BE2C (cell line): ENCODE measurements around the gene FBXL12.
A peak's percentile ranks its signal among the peaks of the same experiment; 100 is the strongest.
"Not testable (repeated sequence)": the region's sequence is repeated elsewhere in the genome, so short reads cannot be mapped to it uniquely, and the experiment has no call there.

ENCODE experiments used
- DNase-seq: peaks from one replicate; pipeline ENCODE4 v3.0.0-alpha.2; 2020
- H3K27me3 ChIP-seq: fragments of 250-450 bp; sonication (Bioruptor Pico); 2 replicates; pipeline ENCODE4 v1.5.1; 2020; ENCODE audit warnings: mild to moderate bottlenecking
- H3K36me3 ChIP-seq: fragments of 250-450 bp; sonication (Bioruptor Pico); 2 replicates; pipeline ENCODE4 v1.5.1; 2020; ENCODE audit warnings: mild to moderate bottlenecking
- H3K4me1 ChIP-seq: fragments of 250-450 bp; sonication (Bioruptor Pico); 2 replicates; pipeline ENCODE4 v1.5.1; 2020
- H3K4me3 ChIP-seq: 2 replicates; pipeline ENCODE4 v1.5.1; 2011; ENCODE audit warnings: low read depth, low read length
- H3K9me3 ChIP-seq: fragments of 250-450 bp; sonication (Bioruptor Pico); 2 replicates; pipeline ENCODE4 v1.5.1; 2020
- TF ChIP-seq, protein P1 (sequence below): IDR thresholded peaks from 2 replicates; pipeline ENCODE4 v1.5.1; 2012; ENCODE audit warnings: mild to moderate bottlenecking, low read depth, low read length

The FBXL12 gene

DNA sequence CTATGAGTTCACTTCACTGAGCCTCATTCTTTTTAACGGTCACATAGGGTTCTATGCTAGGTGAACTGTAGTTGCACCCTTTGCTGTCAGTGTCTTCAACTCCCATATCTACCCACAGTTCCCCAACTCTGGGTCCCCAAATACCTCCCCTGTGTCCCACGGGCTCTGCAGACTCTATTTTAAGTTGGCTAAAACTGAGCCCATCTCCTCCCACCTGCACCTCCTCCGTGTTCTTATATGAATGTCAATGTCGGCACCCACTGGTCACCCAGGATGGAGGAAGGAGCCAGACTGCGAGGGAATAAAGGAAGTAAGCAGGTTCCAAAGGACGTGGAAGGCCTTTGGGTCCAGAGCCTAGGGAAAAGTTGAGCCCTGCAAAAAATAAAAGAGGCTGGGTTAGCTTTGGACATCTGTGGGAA is 15.4 kb upstream of the FBXL12 start:
- Histone ChIP-seq H3K4me3 (peak overlapping the region; percentile 66), H3K27me3 (no peaks in the 10 kb centered on the region), H3K36me3 (peaks cover 15% of the 10 kb centered on the region), H3K9me3 (no peaks in the 10 kb centered on the region), H3K4me1 (no peaks in the 10 kb centered on the region)
- TF ChIP-seq, protein P1, sequence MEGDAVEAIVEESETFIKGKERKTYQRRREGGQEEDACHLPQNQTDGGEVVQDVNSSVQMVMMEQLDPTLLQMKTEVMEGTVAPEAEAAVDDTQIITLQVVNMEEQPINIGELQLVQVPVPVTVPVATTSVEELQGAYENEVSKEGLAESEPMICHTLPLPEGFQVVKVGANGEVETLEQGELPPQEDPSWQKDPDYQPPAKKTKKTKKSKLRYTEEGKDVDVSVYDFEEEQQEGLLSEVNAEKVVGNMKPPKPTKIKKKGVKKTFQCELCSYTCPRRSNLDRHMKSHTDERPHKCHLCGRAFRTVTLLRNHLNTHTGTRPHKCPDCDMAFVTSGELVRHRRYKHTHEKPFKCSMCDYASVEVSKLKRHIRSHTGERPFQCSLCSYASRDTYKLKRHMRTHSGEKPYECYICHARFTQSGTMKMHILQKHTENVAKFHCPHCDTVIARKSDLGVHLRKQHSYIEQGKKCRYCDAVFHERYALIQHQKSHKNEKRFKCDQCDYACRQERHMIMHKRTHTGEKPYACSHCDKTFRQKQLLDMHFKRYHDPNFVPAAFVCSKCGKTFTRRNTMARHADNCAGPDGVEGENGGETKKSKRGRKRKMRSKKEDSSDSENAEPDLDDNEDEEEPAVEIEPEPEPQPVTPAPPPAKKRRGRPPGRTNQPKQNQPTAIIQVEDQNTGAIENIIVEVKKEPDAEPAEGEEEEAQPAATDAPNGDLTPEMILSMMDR, result no peak
- no peak for DNase-seq

DNA sequence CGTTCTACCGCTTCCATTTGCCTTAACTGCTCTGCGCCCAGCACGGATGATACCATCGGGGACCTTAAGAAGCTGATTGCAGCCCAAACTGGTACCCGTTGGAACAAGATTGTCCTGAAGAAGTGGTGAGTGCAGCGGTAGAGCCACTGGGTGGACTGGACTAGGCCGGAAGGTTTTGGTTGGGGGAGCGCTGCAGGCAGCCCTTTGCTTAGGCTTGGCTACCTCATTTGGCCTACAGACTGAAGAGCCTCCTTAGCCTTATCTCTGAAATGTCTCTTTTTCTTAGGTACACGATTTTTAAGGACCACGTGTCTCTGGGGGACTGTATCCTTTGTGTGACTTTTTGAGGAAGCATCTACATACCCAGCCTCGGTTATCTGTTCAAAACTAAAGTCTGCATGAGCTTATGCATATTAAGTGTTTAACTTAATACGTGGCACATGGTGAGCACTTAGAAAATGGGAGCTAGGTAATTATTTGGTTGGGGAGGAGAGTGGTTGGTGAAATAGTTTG is 9.7 kb upstream of the FBXL12 start:
- no peaks in the 10 kb centered on the region for H3K27me3 ChIP-seq
- peaks cover 5% of the 10 kb centered on the region; the same call in 1 of the 2 replicates for H3K36me3 ChIP-seq
- peak overlapping the region; percentile 94 for H3K4me3 ChIP-seq
- no peak for DNase-seq
- no peaks in the 10 kb centered on the region for H3K4me1 ChIP-seq
- H3K9me3 ChIP-seq, result no peaks in the 10 kb centered on the region
- TF ChIP-seq, protein P1, result no peak

DNA sequence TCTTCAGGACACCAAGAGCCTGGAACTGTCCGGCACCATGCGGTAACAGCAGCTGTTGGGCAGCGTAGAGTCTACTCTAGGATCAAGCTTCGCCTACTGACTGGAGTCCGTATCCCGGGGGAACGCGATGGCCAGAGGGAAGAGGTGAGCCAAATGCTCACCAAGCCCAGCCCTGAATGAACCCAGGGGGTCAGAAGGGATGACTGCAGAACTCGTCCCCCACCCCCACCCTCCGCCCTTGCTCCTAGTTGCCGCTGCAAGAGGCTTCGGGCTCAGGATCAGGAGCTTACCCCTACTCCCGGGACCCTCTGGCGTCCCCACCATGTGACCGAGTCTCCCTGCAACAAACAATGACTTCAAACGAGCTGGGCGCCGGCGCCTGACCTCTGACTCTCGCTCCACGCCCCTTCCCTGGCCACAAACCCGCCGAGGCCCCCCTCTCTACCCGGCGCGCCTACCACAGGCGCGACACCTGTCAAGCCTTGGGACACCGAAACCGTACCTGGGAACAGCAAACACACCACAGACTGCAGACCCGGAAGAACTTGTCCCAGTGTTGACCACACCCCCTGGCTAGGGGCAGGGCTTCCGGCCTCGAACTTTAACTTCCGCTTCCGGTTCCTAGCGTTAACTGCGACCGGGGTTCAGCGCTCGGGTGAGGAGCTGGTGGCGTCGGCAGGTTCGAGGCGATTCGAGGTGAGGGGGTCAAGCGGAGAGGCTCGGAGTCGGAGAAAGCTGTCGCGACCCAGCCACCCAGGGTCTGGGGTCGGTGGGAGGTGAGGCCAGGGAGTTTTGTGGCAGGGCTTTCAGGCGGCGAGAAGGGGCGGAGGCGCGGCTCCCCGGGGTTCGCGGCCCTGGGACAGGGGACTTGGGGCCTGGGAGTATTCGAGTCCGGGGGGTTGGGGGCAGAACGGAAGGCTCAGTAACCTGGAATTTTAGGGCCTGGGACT is 8.7 kb upstream of the FBXL12 start, which contains the start of gene UBL5:
TSS of gene UBL5 (plus strand) at position 630 of the 950 bp plus-strand sequence. CDS start 420 bp downstream, outside the sequence.
- TF ChIP-seq, protein P1, result no peak
- H3K4me3 ChIP-seq, result peak within 1 kb of the TSS; percentile 94
- peak; percentile 89 for DNase-seq
- H3K36me3 ChIP-seq, result peaks cover 5% of the 10 kb centered on the region; the same call in 1 of the 2 replicates
- no peaks in the 10 kb centered on the region for H3K27me3 ChIP-seq
- no peaks in the 10 kb centered on the region for H3K9me3 ChIP-seq
- no peaks in the 10 kb centered on the region for H3K4me1 ChIP-seq

DNA sequence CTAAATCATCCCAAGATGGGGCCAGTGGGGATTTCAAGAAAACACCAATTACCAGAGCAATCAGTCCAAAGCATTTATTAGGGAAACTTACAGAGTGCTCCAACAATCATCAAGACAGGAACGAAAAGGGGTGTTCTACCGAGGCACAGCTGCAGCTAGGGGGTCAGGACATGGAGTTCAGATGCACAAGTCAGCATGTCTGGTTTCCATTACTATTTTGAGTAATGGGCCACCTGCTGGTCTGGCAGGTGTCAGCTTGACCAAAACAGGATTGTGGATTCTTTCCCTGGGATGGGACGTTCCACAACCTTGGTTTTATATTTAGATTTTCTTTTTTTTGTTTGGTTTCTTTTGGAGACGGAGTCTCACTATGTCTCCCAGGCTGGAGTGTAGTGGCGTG is 4.9 kb upstream of the FBXL12 start:
- H3K9me3 ChIP-seq, result no peaks in the 10 kb centered on the region
- no peaks in the 10 kb centered on the region for H3K27me3 ChIP-seq
- H3K4me3 ChIP-seq, result no peak overlapping the region
- H3K36me3 ChIP-seq, result no peaks in the 10 kb centered on the region
- TF ChIP-seq, protein P1, result no peak
- no peak for DNase-seq
- H3K4me1 ChIP-seq, result peaks cover 4% of the 10 kb centered on the region; the same call in 1 of the 2 replicates

DNA sequence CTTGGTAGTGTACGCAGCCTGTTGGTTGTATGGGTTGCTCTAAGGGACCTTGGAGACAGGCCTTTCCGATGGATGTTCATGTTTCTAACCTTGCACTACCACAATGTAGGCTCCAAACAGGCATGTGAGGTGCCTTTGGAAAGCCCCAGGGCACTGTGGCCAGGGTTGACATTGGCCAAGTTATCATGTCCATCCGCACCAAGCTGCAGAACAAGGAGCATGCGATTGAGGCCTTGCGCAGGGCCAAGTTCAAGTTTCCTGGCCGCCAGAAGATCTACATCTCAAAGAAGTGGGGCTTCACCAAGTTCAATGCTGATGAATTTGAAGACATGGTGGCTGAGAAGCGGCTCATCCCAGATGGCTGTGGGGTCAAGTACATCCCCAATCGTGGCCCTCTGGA is 1.2 kb upstream of the FBXL12 start:
- not testable (repeated sequence) for H3K9me3 ChIP-seq, DNase-seq, H3K27me3 ChIP-seq, H3K36me3 ChIP-seq, H3K4me1 ChIP-seq
- H3K4me3 ChIP-seq, result peak overlapping the region; percentile 23

DNA sequence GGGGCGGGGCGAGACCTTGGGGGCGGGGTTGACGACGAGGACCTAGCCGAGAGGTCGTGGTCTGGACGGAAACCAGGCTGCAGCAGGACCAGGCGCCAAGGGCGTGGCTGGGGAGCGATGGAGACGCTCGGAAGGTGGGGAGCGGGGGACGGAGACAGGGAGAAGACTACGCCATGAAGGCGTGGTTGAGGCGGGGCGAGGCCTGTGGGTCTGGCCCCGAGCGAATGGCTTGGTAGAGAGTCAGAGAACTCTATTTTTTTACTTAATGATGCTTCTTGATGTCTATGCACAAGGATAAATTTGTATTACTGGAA is 674 bp upstream of the FBXL12 start:
- H3K9me3 ChIP-seq, result no peaks in the 10 kb centered on the region
- peaks cover 4% of the 10 kb centered on the region; the same call in 1 of the 2 replicates for H3K4me1 ChIP-seq
- H3K4me3 ChIP-seq, result peak overlapping the region; percentile 23
- TF ChIP-seq, protein P1, result no peak
- H3K36me3 ChIP-seq, result no peaks in the 10 kb centered on the region
- no peak for DNase-seq
- no peaks in the 10 kb centered on the region for H3K27me3 ChIP-seq
